H1 (cell line): ENCODE results near the gene PTP4A1.

ENCODE experiments used
- CEBPB ChIP-seq: IDR thresholded peaks from 2 replicates; pipeline ENCODE4 v1.6.1; 2012; ENCODE audit warnings: low read depth, low read length
- CTCF ChIP-seq, 3 experiments: IDR thresholded peaks; 1 replicate in 2 of 3; 2 replicates in 1 of 3; pipeline versions ENCODE4 v1.5.1 to v1.6.1; 2011; ENCODE audit warnings: low read length in 3 of 3, mild to moderate bottlenecking in 3 of 3, inconsistent platforms in 2 of 3, low read depth in 1 of 3, moderate library complexity in 1 of 3; ENCODE audit not compliant: insufficient read depth in 1 of 3; ENCODE audit errors: control extremely low read depth in 1 of 3
- EP300 ChIP-seq, 2 experiments: IDR thresholded peaks; 1 replicate in 1 of 2; 2 replicates in 1 of 2; pipeline ENCODE4 v1.6.1; 2011 to 2012; ENCODE audit warnings: low read depth in 2 of 2, low read length in 2 of 2, mild to moderate bottlenecking in 2 of 2, borderline replicate concordance in 1 of 2, inconsistent platforms in 1 of 2, moderate library complexity in 1 of 2
- EZH2 ChIP-seq: fragments of 200-600 bp; sonication (generic); IDR thresholded peaks from 2 replicates; pipeline ENCODE4 v1.7.1; 2012; ENCODE audit warnings: low read depth, mild to moderate bottlenecking, moderate library complexity, low read length, inconsistent platforms; ENCODE audit not compliant: severe bottlenecking
- GTF2F1 ChIP-seq: IDR thresholded peaks from 2 replicates; pipeline ENCODE4 v1.6.1; 2012; ENCODE audit warnings: low read depth, low read length, improper control_type of control experiment, borderline replicate concordance
- JUND ChIP-seq: IDR thresholded peaks from 2 replicates; pipeline ENCODE4 v1.6.1; 2011; ENCODE audit warnings: mild to moderate bottlenecking, improper control_type of control experiment, low read length
- KDM5A ChIP-seq: fragments of 200-600 bp; IDR thresholded peaks from 2 replicates; pipeline ENCODE4 v1.7.1; 2012; ENCODE audit warnings: mild to moderate bottlenecking, low read length, inconsistent platforms, mixed read lengths
- POLR2A ChIP-seq, 2 experiments: IDR thresholded peaks; 1 replicate in 1 of 2; 2 replicates in 1 of 2; pipeline ENCODE4 v1.6.1; 2011; ENCODE audit warnings: low read depth in 2 of 2, low read length in 2 of 2, mild to moderate bottlenecking in 2 of 2; ENCODE audit errors: control extremely low read depth in 1 of 2
- RAD21 ChIP-seq, 2 experiments: IDR thresholded peaks in 1 of 2; conservative IDR thresholded peaks in 1 of 2; 2 replicates each; pipeline ENCODE4 v1.6.1; 2011; ENCODE audit warnings: low read depth in 2 of 2, low read length in 2 of 2, improper control_type of control experiment in 1 of 2, inconsistent platforms in 1 of 2, mild to moderate bottlenecking in 1 of 2, moderate library complexity in 1 of 2
- RFX5 ChIP-seq: IDR thresholded peaks from 2 replicates; pipeline ENCODE4 v1.6.1; 2011; ENCODE audit warnings: low read depth, low read length, improper control_type of control experiment, borderline replicate concordance
- RNF2 ChIP-seq: fragments of 200-900, 300-1000 bp; sonication (generic); IDR thresholded peaks from 2 replicates; pipeline ENCODE4 v1.7.1; 2016; ENCODE audit warnings: borderline replicate concordance, low read depth, mild to moderate bottlenecking, antibody characterized with exemption, low read length; ENCODE audit not compliant: poor library complexity, severe bottlenecking; ENCODE audit errors: missing control alignments
- SIN3A ChIP-seq, 2 experiments: IDR thresholded peaks in 1 of 2; conservative IDR thresholded peaks in 1 of 2; 2 replicates each; pipeline ENCODE4 v1.6.1; 2011 to 2012; ENCODE audit warnings: low read length in 2 of 2, improper control_type of control experiment in 1 of 2, low read depth in 1 of 2, mild to moderate bottlenecking in 1 of 2
- TF ChIP-seq, protein P1 (sequence below): IDR thresholded peaks from 2 replicates; pipeline ENCODE4 v1.6.1; 2012; ENCODE audit warnings: inconsistent platforms

GRCh38 chr6:63565058-63565726, 7.1 kb upstream of the PTP4A1 start:
- TF ChIP-seq CTCF (IDR thresholded peaks at IDR 0.05; ENCODE audit: control extremely low read depth in 1 of 3, insufficient read depth in 1 of 3, low read depth in 1 of 3, low read length in 3 of 3) (no peak), KDM5A (no peak), POLR2A (IDR thresholded peaks at IDR 0.05; ENCODE audit: control extremely low read depth in 1 of 2, low read depth in 2 of 2, low read length in 2 of 2) (no peak), SIN3A (conservative IDR thresholded peaks at IDR 0.05 in 1 of 2, IDR thresholded peaks at IDR 0.05 in 1 of 2; ENCODE audit: low read depth in 1 of 2, low read length in 2 of 2) (no peak), RAD21 (IDR thresholded peaks at IDR 0.05 in 1 of 2, conservative IDR thresholded peaks at IDR 0.05 in 1 of 2; ENCODE audit: low read depth in 2 of 2, low read length in 2 of 2) (no peak), EZH2 (no peak), EP300 (IDR thresholded peaks at IDR 0.05; ENCODE audit: borderline replicate concordance in 1 of 2, low read depth in 2 of 2, low read length in 2 of 2) (no peak), CEBPB (no peak), RNF2 (no peak), RFX5 (no peak), GTF2F1 (no peak), JUND (no peak)
- TF ChIP-seq, protein P1, sequence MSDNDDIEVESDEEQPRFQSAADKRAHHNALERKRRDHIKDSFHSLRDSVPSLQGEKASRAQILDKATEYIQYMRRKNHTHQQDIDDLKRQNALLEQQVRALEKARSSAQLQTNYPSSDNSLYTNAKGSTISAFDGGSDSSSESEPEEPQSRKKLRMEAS: no peak
